ENCODE data around the gene HDHD3.
A peak's percentile ranks its signal among the peaks of the same experiment; 100 is the strongest.
"Not testable (repeated sequence)": the region's sequence is repeated elsewhere in the genome, so short reads cannot be mapped to it uniquely, and the experiment has no call there.

HDHD3 gene, protein sequence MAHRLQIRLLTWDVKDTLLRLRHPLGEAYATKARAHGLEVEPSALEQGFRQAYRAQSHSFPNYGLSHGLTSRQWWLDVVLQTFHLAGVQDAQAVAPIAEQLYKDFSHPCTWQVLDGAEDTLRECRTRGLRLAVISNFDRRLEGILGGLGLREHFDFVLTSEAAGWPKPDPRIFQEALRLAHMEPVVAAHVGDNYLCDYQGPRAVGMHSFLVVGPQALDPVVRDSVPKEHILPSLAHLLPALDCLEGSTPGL

DNA sequence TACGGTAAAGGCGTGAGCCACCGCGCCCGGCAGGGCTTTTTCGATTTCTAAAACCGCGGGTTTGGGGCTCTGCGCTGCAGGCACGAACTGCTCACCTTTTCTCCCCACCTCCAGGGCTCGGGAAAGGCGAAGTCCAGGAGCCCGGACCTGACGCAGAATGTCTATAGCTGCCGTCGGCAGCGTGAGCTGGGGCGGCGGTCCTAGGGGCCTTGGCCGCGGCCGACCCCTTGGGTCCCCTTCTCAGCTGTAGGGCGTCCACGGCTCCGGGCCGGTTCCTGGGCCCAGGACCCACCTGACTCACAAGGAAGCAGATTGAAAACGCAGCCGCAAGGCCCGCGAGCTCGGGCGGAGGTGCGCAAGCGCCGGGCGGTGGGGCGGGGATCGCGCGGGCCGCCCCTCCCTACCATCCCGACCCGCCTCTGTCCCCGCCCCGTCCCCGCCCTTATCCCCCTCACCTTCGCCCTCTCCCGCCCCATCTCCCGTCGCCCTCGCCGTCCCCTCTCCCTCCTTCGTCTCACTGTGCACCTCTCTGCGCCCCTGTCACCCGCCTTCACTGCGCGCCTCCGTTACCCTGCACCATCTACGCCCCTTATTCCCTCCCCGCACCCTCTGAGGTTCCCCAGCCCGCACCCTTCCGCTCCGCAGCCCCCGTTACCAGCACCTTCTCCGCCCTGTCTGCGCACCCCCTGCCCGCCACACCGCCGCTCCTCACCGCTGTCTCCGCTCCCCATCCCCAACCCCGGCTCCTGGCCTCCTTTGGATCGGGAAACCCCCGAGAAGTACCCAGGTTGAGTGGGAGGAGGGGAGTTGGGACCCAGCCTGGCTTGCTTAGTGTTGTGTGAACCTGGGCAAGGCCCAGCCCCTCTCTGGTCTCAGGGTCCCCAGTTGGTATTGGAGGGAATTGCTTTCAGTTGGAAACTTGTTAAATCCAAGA, at the start of gene HDHD3:
Gene HDHD3 (minus strand): TSS at position 353 of the 934 bp plus-strand sequence. CDS start 2,632 bp downstream, outside the sequence.
- Histone ChIP-seq H3K4me1 (ENCODE audit: insufficient read depth, low read length) (peaks cover 10% of the 10 kb centered on the region), H3K36me3 (ENCODE audit: insufficient read depth, low read length) (peaks cover 17% of the 10 kb centered on the region), H3K27ac (ENCODE audit: low read depth, low read length) (peak within 1 kb of the TSS; percentile 71), H3K4me3 (ENCODE audit: low read depth in 1 of 2, low read length in 2 of 2) (peak within 1 kb of the TSS; percentile 40 to 78), H3K9ac (ENCODE audit: low read length) (peak within 1 kb of the TSS; percentile 57), H3K9me3 (ENCODE audit: low read length) (no peaks in the 10 kb centered on the region), H3K27me3 (ENCODE audit: control insufficient read depth in 1 of 2, insufficient read depth in 2 of 2, low read length in 2 of 2) (no peaks in the 10 kb centered on the region)

DNA sequence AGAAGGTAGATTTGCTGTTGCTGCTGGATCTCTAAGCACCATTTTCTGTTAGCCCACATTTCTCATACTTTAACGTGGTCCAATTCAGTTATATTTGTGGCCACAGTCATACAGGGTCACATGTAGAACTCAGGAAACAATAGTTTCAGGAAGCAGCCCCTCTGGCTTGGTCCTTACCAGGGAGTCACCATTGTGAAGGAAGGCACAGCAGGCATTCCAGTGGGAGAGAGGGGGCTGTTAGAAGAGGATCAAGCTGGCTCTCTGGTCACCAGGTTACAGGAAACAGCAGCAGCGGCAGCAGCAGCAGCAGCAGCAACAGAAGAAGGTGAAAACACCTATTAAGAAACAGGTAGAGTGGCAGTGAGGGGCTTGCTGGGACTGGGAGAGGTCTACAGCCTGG, 48.3 kb upstream of the HDHD3 start:
- H3K9me3 ChIP-seq (ENCODE audit: low read length) = no peaks in the 10 kb centered on the region
- no peaks in the 10 kb centered on the region for H3K4me1 ChIP-seq (ENCODE audit: insufficient read depth, low read length)
- H3K9ac ChIP-seq (ENCODE audit: low read length) = no peak overlapping the region
- H3K4me3 ChIP-seq (ENCODE audit: low read depth in 1 of 2, low read length in 2 of 2) = no peak overlapping the region
- no peak overlapping the region for H3K27ac ChIP-seq (ENCODE audit: low read depth, low read length)
- H3K27me3 ChIP-seq (ENCODE audit: control insufficient read depth in 1 of 2, insufficient read depth in 2 of 2, low read length in 2 of 2) = no peaks in the 10 kb centered on the region
- H3K36me3 ChIP-seq (ENCODE audit: insufficient read depth, low read length) = no peaks in the 10 kb centered on the region

DNA sequence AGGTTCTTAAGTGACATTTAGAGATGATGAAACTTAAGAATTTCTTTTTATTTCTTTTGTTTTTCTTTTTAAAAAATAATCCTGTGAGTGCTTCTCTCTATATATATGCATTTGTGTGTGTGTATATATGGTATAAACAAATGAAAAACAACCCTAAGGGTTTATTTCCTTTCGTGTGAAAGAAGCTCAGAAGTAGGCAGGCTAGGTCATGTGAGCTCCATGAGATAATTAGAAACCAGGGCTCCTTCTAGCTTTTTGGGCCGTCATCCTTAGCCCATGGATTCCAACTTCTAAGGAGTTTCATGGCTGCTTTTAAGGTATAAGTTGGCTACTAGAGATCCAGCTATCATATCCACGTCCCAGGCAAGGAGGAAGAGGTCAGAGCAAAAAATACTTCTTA, 44.9 kb upstream of the HDHD3 start:
- no peaks in the 10 kb centered on the region for H3K27me3 ChIP-seq (ENCODE audit: control insufficient read depth in 1 of 2, insufficient read depth in 2 of 2, low read length in 2 of 2)
- no peaks in the 10 kb centered on the region for H3K36me3 ChIP-seq (ENCODE audit: insufficient read depth, low read length)
- H3K27ac ChIP-seq (ENCODE audit: low read depth, low read length) = no peak overlapping the region
- H3K4me1 ChIP-seq (ENCODE audit: insufficient read depth, low read length) = no peaks in the 10 kb centered on the region
- H3K9me3 ChIP-seq (ENCODE audit: low read length) = no peaks in the 10 kb centered on the region
- no peak overlapping the region for H3K9ac ChIP-seq (ENCODE audit: low read length)
- H3K4me3 ChIP-seq (ENCODE audit: low read depth in 1 of 2, low read length in 2 of 2) = no peak overlapping the region

DNA sequence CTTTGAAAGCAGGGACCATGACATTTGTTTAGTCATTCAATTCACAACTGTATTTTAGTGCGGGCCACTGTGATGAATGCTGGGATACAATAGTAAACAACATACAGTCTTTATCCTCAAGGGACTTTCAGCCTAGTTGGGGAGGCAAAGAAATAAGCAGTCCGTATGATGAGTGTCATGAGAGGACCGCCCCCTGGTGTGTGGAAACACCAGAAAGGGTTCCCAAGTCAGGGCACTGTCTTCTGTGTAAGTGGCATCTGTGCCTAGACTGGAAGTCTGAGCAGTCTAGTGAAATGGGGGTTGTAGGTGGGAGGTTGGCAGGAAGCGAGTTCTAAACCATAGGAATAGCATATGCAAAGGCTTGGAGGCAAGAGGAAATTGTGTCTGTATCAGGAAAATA, 40.6 kb upstream of the HDHD3 start:
- no peak overlapping the region for H3K4me3 ChIP-seq (ENCODE audit: low read depth in 1 of 2, low read length in 2 of 2)
- H3K27ac ChIP-seq (ENCODE audit: low read depth, low read length) = no peak overlapping the region
- no peaks in the 10 kb centered on the region for H3K9me3 ChIP-seq (ENCODE audit: low read length)
- no peaks in the 10 kb centered on the region for H3K4me1 ChIP-seq (ENCODE audit: insufficient read depth, low read length)
- H3K36me3 ChIP-seq (ENCODE audit: insufficient read depth, low read length) = no peaks in the 10 kb centered on the region
- H3K9ac ChIP-seq (ENCODE audit: low read length) = no peak overlapping the region
- H3K27me3 ChIP-seq (ENCODE audit: control insufficient read depth in 1 of 2, insufficient read depth in 2 of 2, low read length in 2 of 2) = no peaks in the 10 kb centered on the region

DNA sequence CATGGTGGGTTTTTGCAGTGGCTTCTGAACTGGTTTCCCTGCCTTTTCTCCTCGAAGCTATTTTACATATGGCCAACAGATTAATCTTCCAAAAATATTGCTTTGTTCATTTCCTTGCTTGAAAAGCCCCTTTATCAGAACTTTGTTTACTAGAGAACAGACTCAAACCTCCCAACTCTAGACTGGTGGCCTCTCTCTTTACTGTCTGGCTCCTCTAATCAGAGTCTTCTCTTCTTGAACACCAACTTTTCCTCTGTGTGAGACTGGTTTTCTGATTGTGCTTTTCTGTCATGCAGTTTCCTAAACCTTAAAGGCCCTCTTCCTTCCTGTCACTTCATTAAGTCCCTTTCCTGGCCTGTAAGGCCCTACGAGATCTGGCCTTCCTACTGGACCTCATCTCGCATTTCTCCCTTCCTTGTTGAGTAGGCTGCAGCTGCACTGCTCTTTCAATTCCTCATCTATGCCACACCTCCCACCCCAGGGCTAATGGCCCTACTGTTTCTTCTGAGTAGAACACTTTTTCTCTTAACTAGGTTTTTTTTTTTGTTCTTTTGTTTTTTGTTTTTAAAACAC, 39.4 kb upstream of the HDHD3 start:
- H3K4me1 ChIP-seq (ENCODE audit: insufficient read depth, low read length) = no peaks in the 10 kb centered on the region
- no peaks in the 10 kb centered on the region for H3K27me3 ChIP-seq (ENCODE audit: control insufficient read depth in 1 of 2, insufficient read depth in 2 of 2, low read length in 2 of 2)
- H3K36me3 ChIP-seq (ENCODE audit: insufficient read depth, low read length) = no peaks in the 10 kb centered on the region
- no peaks in the 10 kb centered on the region for H3K9me3 ChIP-seq (ENCODE audit: low read length)
- no peak overlapping the region for H3K4me3 ChIP-seq (ENCODE audit: low read depth in 1 of 2, low read length in 2 of 2)
- no peak overlapping the region for H3K27ac ChIP-seq (ENCODE audit: low read depth, low read length)
- H3K9ac ChIP-seq (ENCODE audit: low read length) = no peak overlapping the region

DNA sequence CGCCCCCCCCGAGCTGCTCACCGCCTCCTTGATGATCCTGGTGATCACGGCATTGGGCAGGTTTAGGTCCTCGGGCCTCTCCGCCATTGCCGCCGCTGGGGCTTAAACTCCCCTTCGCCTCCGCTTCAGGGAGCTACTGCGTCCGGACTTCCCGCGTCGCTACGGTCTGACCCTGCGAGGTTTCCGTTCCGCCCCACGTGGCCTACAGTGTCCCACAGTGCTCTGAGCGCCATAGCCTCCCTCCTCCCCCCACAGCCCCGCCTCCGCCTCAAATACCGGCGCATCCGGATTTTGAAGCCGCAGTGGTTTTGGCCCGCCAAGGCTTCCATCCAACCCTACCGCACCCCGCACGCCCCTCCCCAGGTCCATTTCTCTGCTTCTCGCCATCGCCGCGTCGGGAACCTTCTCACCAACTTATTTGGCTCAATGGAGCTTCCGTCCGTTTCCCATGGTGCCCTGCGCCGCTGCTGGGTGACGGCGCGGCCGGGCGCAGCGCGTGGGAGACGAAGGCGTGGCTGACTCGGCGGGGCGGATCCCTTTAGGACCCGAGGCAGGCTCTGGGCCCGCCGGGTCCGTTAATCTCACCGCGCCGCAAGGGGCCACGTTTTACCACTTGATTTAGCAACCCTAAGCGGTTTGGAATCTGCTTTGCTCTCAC, 33.5 kb upstream of the HDHD3 start, which contains the start of the genes C9orf43 and POLE3:
Gene C9orf43 (plus strand): TSS at position 541 of the 658 bp plus-strand sequence. CDS start 2,747 bp downstream, outside the sequence.
Gene POLE3 (minus strand): TSS at position 469 of the 658 bp plus-strand sequence. CDS start 382 bp downstream, at position 87.
- H3K4me3 ChIP-seq (ENCODE audit: low read depth in 1 of 2, low read length in 2 of 2) = peak within 1 kb of the TSS; percentile 72 to 95
- no peaks in the 10 kb centered on the region for H3K27me3 ChIP-seq (ENCODE audit: control insufficient read depth in 1 of 2, insufficient read depth in 2 of 2, low read length in 2 of 2)
- H3K27ac ChIP-seq (ENCODE audit: low read depth, low read length) = peak within 1 kb of the TSS; percentile 99
- H3K9me3 ChIP-seq (ENCODE audit: low read length) = no peaks in the 10 kb centered on the region
- H3K9ac ChIP-seq (ENCODE audit: low read length) = peak within 1 kb of the TSS; percentile 100
- H3K4me1 ChIP-seq (ENCODE audit: insufficient read depth, low read length) = peaks cover 5% of the 10 kb centered on the region
- H3K36me3 ChIP-seq (ENCODE audit: insufficient read depth, low read length) = peaks cover 19% of the 10 kb centered on the region

DNA sequence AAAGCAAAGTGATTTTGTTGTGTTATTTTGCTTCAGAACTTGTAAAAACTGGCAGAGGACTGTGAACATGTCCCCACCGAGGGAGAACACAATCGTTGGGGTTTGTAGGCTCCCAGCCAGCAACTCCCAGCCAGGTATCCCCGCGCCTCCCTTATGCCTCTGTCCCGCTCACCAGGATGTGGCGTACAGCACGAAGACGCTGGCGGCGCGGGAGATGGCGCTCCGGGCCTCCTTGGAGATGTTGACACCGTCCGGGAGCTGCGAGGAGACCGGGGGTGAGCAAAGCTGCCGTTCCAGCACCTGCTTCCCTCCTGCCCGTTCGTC, 33.1 kb upstream of the HDHD3 start:
- H3K9me3 ChIP-seq (ENCODE audit: low read length) = no peaks in the 10 kb centered on the region
- H3K27ac ChIP-seq (ENCODE audit: low read depth, low read length) = peak overlapping the region; percentile 99
- H3K4me3 ChIP-seq (ENCODE audit: low read depth in 1 of 2, low read length in 2 of 2) = peak overlapping the region; percentile 72 to 95
- no peaks in the 10 kb centered on the region for H3K27me3 ChIP-seq (ENCODE audit: control insufficient read depth in 1 of 2, insufficient read depth in 2 of 2, low read length in 2 of 2)
- H3K4me1 ChIP-seq (ENCODE audit: insufficient read depth, low read length) = peaks cover 5% of the 10 kb centered on the region
- peaks cover 19% of the 10 kb centered on the region for H3K36me3 ChIP-seq (ENCODE audit: insufficient read depth, low read length)
- H3K9ac ChIP-seq (ENCODE audit: low read length) = peak overlapping the region; percentile 100

DNA sequence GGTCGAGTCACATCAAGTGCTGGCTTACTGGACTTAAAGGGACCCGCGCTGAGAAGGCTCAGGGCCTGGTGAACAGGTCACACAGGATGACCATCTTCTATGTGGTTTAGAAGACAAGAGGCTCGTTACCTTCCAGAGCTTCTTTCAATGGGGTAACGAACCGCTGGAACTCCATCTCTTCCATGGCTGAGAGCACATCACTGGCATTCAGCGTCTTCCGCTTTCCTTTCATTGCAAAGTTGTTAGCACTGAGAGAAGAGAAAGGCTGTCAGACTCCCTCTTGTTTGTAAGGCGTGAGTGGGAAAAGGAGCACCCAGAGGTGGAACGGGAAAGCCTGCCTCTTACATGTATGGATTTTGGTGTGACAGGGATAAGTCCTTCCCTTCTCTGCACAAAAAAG, 32.7 kb upstream of the HDHD3 start:
- H3K4me1 ChIP-seq (ENCODE audit: insufficient read depth, low read length) = peaks cover 5% of the 10 kb centered on the region
- peaks cover 19% of the 10 kb centered on the region for H3K36me3 ChIP-seq (ENCODE audit: insufficient read depth, low read length)
- peak overlapping the region; percentile 99 for H3K27ac ChIP-seq (ENCODE audit: low read depth, low read length)
- H3K9ac ChIP-seq (ENCODE audit: low read length) = peak overlapping the region; percentile 100
- H3K9me3 ChIP-seq (ENCODE audit: low read length) = no peaks in the 10 kb centered on the region
- H3K4me3 ChIP-seq (ENCODE audit: low read depth in 1 of 2, low read length in 2 of 2) = peak overlapping the region; percentile 72 to 95
- no peaks in the 10 kb centered on the region for H3K27me3 ChIP-seq (ENCODE audit: control insufficient read depth in 1 of 2, insufficient read depth in 2 of 2, low read length in 2 of 2)

DNA sequence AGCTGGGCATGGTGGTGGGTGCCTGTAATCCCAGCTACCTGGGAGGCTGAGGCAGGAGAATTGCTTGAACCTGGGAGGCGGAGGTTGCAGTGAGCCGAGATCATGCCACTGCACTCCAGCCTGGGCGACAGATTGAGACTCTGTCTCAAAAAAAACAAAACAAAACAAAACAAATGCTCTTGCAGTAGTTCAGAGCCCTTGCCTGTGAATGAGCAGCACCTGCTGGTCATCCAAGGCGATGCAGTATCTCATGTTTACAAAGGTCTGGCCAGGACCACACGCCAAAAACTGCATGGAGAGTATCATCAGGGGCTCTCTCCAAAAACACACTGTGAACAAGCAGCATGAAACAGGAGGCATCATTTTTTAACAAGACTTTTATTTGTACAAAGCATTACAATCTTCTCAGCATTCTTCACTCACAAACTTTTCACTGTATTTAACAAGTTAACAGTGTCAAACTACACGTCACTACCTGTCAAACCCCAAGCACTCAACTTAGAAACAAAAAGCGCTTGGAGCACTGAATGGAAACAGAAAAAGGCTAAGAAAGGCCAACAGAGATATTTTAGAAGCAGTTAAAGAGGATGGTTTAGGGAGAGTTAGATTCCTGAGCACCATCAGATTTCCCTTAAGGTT, 30.2 kb upstream of the HDHD3 start:
- peaks cover 19% of the 10 kb centered on the region for H3K36me3 ChIP-seq (ENCODE audit: insufficient read depth, low read length)
- H3K4me1 ChIP-seq (ENCODE audit: insufficient read depth, low read length); H3K9ac ChIP-seq (ENCODE audit: low read length); H3K27me3 ChIP-seq (ENCODE audit: control insufficient read depth in 1 of 2, insufficient read depth in 2 of 2, low read length in 2 of 2); H3K9me3 ChIP-seq (ENCODE audit: low read length); H3K4me3 ChIP-seq (ENCODE audit: low read depth in 1 of 2, low read length in 2 of 2); H3K27ac ChIP-seq (ENCODE audit: low read depth, low read length): not testable (repeated sequence)

DNA sequence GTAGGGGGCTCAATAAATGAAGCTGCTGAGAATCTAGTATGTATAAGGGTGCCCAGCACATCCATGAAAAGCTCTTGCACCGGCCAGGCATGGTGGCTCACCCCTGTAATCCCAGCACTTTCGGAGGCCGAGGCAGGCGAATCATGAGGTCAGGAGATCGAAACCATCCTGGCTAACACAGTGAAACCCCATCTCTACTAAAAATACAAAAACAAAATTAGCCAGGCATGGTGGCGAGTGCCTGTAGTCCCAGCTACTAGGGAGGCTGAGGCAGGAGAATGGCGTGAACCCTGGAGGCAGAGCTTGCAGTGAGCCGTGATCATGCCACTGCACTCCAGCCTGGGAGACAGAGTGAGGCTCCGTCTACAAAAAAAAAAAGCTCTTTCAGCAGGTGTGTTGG, 29.6 kb upstream of the HDHD3 start:
- Histone ChIP-seq H3K4me1 (ENCODE audit: insufficient read depth, low read length) (peaks cover 10% of the 10 kb centered on the region), H3K36me3 (ENCODE audit: insufficient read depth, low read length) (peaks cover 19% of the 10 kb centered on the region)
- not testable (repeated sequence) for H3K9ac ChIP-seq (ENCODE audit: low read length); H3K4me3 ChIP-seq (ENCODE audit: low read depth in 1 of 2, low read length in 2 of 2); H3K27me3 ChIP-seq (ENCODE audit: control insufficient read depth in 1 of 2, insufficient read depth in 2 of 2, low read length in 2 of 2); H3K9me3 ChIP-seq (ENCODE audit: low read length); H3K27ac ChIP-seq (ENCODE audit: low read depth, low read length)
